Stimulated activated CD8-positive, alpha-beta memory T cell treated with anti-CD3 and anti-CD28 coated beads, Interleukin-12 subunit alpha, Interleukin-12 subunit beta, amount 100 ng/mL, for 24 hours (primary cell): Measurements from ENCODE around the gene SMG6.

ENCODE experiments used
- DNase-seq: peaks from one replicate; pipeline ENCODE4 v3.0.0-alpha.2; 2020; ENCODE audit errors: extremely low read depth

Gene SMG6

GRCh38 chr17:2060681-2061440 is 242.7 kb downstream of the SMG6 start:
- no peak for DNase-seq

GRCh38 chr17:2060385-2060658 is 243.3 kb downstream of the SMG6 start:
- no peak for DNase-seq

GRCh38 chr17:2059547-2060384 is 243.8 kb downstream of the SMG6 start:
- no peak for DNase-seq

- DNase-seq = no peak
Measured at GRCh38 chr17:2058586-2059546, 244.7 kb downstream of the SMG6 start.

- DNase-seq = no peak
Measured at GRCh38 chr17:2057760-2058585, 245.6 kb downstream of the SMG6 start.

- DNase-seq = no peak
Measured at GRCh38 chr17:2057175-2057759, 246.3 kb downstream of the SMG6 start.

- no peak for DNase-seq
Measured at GRCh38 chr17:2056206-2057174, 247.1 kb downstream of the SMG6 start.

GRCh38 chr17:2055292-2056205 is 248.0 kb downstream of the SMG6 start:
- DNase-seq = no peak

GRCh38 chr17:2054512-2055291 is 248.9 kb downstream of the SMG6 start, which contains the start of gene HIC1:
Gene HIC1 (plus strand): TSS chr17:2055103. CDS start chr17:2056691, 1,588 bp downstream.
- no peak for DNase-seq

- DNase-seq = no peak
Measured at GRCh38 chr17:2054262-2054511, 249.4 kb downstream of the SMG6 start.

GRCh38 chr17:2053380-2054261 is 250.0 kb downstream of the SMG6 start:
- DNase-seq = no peak

GRCh38 chr17:2051933-2052559 is 251.5 kb downstream of the SMG6 start:
- no peak for DNase-seq

GRCh38 chr17:2051061-2051932 is 252.3 kb downstream of the SMG6 start:
- no peak for DNase-seq

- no peak for DNase-seq
Measured at GRCh38 chr17:2050300-2051060, 253.1 kb downstream of the SMG6 start.
